ENCODE measurements around the gene FKBP10. TPM values are rescaled to one million over a fixed set of nuclear protein-coding genes. Genes with fewer than 3 reads are reported as not detected.

Gene FKBP10
- total and polyA plus RNA-seq, 9 of the 15 experiments (the other 6 are each of a cell fraction or from before 2014, with no cell fraction given), result 0.03 to 3.0 (median 1.4) TPM; not detected in 1

GRCh38 chr17:41784207-41784744 lies 28.5 kb upstream of the FKBP10 start (continued):
- TF ChIP-seq ATF3 (IDR thresholded peaks at IDR 0.05), result peak; percentile 61; the same call in 1 of the 2 replicates
- no peak for TF ChIP-seq ATF3 (CRISPR knock-in tag; conservative IDR thresholded peaks at IDR 0.05)
- no peak for TF ChIP-seq ZNF79 (CRISPR knock-in tag; IDR thresholded peaks at IDR 0.05; ENCODE audit: low read depth)
- TF ChIP-seq NFE2 (IDR thresholded peaks at IDR 0.05; ENCODE audit: low read depth), result peak; percentile 7; the same call in 1 of the 2 replicates
- TF ChIP-seq BRD9 (IDR thresholded peaks at IDR 0.05; ENCODE audit: low read depth, partially characterized antibody), result peak; percentile 75
- TF ChIP-seq TBL1XR1 (IDR thresholded peaks at IDR 0.05; ENCODE audit: low read length in 2 of 2), result peak in 1 of 2 experiments; percentile 76; a peak in 2 of 4 replicates
- TF ChIP-seq TRIM28 (IDR thresholded peaks at IDR 0.05), result 0 out of 2 replicates have a peak, but pooled peaks have one; percentile 38
- TF ChIP-seq SMARCA4 (IDR thresholded peaks at IDR 0.05), result peak; percentile 91
- peak; percentile 44 for TF ChIP-seq NBN (IDR thresholded peaks at IDR 0.05; ENCODE audit: low read depth)
- peak; percentile 91 for TF ChIP-seq GATAD2A (IDR thresholded peaks at IDR 0.05)
- TF ChIP-seq POLR2B (IDR thresholded peaks at IDR 0.05; ENCODE audit: low read depth, partially characterized antibody), result peak; percentile 45
- TF ChIP-seq PHB (CRISPR knock-in tag; IDR thresholded peaks at IDR 0.05), result no peak
- no peak for TF ChIP-seq SMARCA5 (IDR thresholded peaks at IDR 0.05)
- peak; percentile 40; the same call in 1 of the 2 replicates for TF ChIP-seq MYNN (IDR thresholded peaks at IDR 0.05)
- no peak for TF ChIP-seq MYNN (CRISPR knock-in tag; IDR thresholded peaks at IDR 0.05)
- TF ChIP-seq FOXM1 (IDR thresholded peaks at IDR 0.05; ENCODE audit: low read depth), result no peak
- TF ChIP-seq FOXM1 (CRISPR knock-in tag; IDR thresholded peaks at IDR 0.05; ENCODE audit: low read depth), result no peak
- TF ChIP-seq ZNF239 (CRISPR knock-in tag; IDR thresholded peaks at IDR 0.05), result no peak
- peak; percentile 56 for TF ChIP-seq TAF1 (IDR thresholded peaks at IDR 0.05; ENCODE audit: control insufficient read depth, extremely low read depth, insufficient read depth, low read length, severe bottlenecking)
- TF ChIP-seq NRF1 (conservative IDR thresholded peaks at IDR 0.05 in 1 of 2, IDR thresholded peaks at IDR 0.05 in 1 of 2), result no peak
- TF ChIP-seq TAF15 (IDR thresholded peaks at IDR 0.05; ENCODE audit: low read depth, low read length), result no peak
- TF ChIP-seq RBM15 (IDR thresholded peaks at IDR 0.05; ENCODE audit: insufficient read depth, low read length), result no peak
- no peak for TF ChIP-seq ZNF75A (CRISPR knock-in tag; IDR thresholded peaks at IDR 0.05)
- no peak for TF ChIP-seq CCAR2 (IDR thresholded peaks at IDR 0.05; ENCODE audit: low read depth, low read length)
- TF ChIP-seq JUN (IDR thresholded peaks at IDR 0.05; ENCODE audit: borderline replicate concordance, low read depth, low read length), result peak; percentile 69; the same call in 1 of the 2 replicates
- TF ChIP-seq JUN (CRISPR knock-in tag; IDR thresholded peaks at IDR 0.05; ENCODE audit: borderline replicate concordance), result no peak
- TF ChIP-seq FOSL1 (tag; conservative IDR thresholded peaks at IDR 0.05), result peak; percentile 80
- no peak for TF ChIP-seq ZNF668 (CRISPR knock-in tag; IDR thresholded peaks at IDR 0.05)
- peak; percentile 89 for TF ChIP-seq KLF16 (IDR thresholded peaks at IDR 0.05)
- peak; percentile 48; the same call in 1 of the 2 replicates for TF ChIP-seq ESRRA (IDR thresholded peaks at IDR 0.05; ENCODE audit: borderline replicate concordance, low read depth)
- peak; percentile 79 for TF ChIP-seq CBFA2T3 (IDR thresholded peaks at IDR 0.05)
- no peak for TF ChIP-seq NCOA2 (IDR thresholded peaks at IDR 0.05; ENCODE audit: partially characterized antibody in 2 of 2)
- 0 out of 4 replicates have a peak, but pooled peaks of 1 of the 2 experiments have one; percentile 23 for TF ChIP-seq MLLT1 (IDR thresholded peaks at IDR 0.05)

Data from K562 (cell line).